Kidney glomerular epithelial cell (primary cell): ENCODE data around the gene CHURC1.
"Not testable (repeated sequence)": the region's sequence is repeated elsewhere in the genome, so short reads cannot be mapped to it uniquely, and the experiment has no call there.

Experiments
- DNase-seq: peaks from one replicate; lab custom pipeline; 2025; lab: John Stamatoyannopoulos, UW

Gene CHURC1

DNA sequence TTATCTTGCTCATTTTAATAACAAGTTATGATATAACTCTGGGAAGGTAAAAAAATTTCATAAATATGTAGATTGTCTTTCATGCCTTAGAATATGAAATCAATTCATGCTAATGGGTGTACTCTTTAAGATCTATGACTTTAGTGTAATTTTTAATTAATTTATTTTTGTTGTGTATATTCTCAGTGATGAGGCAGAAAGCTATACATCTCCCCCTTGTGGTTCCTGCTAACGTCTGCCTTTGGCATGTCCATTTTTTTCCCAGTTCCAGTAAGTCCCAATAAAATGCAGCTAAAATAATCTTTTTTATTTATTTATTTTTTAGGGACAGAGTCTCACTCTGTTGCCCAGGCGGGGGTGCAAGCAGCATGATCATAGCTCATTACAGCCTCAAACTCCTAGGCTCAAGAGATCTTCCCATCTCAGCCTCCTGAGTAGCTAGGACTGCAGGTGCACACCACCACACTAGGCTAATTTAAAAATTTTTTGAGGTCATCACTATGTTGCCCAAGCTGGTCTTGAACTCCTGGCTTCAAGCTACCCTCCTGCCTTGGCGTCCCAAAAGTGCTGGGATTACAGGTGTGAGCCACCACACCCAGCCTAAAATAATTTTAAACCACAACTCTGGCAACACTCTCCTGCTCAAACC, 3.3 kb upstream of the CHURC1 start:
- DNase-seq = peak; percentile 47

DNA sequence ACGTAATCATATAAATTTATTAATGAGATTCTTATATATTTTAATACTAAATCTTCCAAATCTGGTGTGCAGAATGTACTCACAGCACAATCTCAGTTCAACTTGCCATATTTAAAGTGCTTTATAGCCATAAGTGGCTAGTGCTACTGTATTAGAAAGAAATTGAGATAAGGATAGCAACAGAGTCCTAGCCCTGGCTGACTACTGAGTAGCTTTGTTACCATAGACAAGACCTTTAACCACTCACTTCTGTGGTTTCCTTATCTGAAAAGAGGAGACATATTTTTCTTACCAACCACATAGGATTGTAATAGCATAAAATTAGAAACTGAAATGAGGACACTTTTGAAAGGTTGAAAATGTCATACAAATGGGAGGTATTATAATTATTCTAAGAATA, 2.0 kb upstream of the CHURC1 start:
- no peak for DNase-seq

DNA sequence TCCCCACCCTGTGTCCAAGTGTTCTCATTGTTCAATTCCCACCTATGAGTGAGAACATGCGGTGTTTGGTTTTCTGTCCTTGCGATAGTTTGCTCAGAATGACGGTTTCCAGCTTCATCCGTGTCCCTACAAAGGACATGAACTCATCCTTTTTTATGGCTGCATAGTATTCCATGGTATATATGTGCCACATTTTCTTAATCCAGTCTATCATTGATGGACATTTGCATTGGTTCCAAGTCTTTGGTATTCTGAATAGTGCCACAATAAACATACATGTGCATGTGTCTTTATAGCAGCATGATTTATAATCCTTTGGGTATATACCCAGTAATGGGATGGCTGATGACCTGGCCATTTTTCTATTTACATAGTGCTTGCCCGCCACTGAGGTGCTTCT, 778 bp upstream of the CHURC1 start:
- DNase-seq = not testable (repeated sequence)

DNA sequence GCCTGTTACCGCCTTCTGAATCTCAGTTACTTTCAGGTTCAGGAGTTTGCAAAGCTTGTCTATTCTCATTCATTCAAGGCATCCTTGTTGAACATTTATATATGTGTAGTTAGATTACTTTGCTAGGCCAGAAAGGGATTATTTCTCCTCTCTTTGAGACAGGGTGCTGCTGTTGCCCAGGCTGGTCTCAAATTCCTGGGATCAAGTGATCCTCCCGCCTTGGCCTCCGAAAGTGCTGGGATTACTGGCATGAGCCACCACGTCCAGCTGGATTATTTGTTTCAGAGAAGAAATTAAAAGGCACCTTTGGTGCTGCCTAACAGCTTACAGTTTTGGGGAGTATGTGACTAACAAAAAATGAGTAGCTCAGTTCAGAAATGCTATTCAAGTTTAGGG, 772 bp downstream of the CHURC1 start:
- no peak for DNase-seq

DNA sequence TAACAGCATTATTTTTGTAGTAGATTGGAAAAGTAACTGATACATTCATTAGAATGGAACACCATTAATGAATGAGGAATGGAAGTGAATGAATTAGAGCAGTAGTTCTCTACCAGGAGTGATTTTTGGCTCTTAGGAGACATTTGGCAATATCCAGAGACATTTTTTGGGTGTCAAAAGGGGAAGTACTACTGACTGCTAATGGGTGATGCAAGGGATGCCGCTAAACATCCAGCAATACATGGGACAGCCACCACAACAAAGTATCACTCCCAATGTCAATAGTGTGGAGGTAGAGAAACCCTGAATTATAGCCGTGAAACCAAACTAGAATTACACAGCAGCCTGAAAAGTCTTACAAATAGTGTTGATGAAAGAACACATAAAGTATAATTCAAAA, 1.5 kb downstream of the CHURC1 start:
- no peak for DNase-seq

DNA sequence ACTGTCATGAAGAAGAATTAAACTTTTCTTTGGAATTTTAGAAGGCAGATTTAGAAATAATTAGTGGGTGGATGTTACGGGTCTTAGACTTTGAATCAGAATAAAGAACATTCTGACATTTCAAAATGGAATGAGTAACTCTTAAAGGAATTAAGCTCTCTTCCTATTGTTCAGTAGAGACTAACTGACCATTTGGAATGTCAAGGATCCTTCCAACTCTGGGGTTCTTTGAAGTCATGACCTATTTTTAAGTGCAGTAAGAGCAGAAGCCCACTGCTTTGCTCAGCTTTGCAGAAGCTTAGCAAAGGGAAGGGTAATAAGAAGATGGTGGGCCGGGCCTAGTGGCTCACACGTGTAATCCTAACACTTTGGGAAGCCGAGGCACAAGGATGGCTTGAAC, 4.0 kb downstream of the CHURC1 start:
- no peak for DNase-seq

DNA sequence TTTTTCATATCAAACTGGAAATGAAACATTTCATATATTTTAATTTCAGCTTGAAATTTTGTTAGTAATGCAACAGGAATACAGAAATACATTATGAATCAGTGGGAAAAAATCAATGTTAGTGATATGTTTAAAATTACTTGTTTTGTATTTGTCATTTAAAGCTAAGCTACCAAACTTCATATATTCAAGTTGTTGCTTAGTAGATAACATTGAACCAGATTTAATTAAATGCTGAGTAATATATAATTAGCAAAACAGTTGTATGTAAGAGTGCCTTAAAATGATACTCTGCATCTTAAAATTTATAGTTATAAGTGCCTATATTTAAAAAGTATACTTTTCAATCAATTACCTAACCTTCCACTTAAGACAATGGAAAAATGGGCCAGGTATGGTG, 5.0 kb downstream of the CHURC1 start:
- DNase-seq = no peak

DNA sequence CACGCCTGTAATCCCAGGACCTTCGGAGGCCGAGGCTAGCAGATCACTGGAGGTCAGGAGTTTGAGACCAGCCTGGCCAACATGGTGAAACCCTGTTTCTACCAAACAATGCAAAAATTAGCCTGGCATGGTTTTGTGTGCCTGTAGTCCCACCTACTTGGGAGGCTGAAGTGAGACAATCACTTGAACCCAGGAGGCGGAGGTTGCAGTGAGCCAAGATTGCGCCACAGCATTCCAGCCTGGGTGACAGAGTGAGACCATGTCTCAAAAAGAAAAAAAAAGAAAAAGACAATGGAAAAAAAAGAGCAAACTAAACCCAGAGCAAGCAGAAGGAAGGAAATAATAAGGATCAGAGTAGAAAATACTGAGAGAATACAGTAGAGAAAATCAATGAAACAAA, 5.4 kb downstream of the CHURC1 start:
- no peak for DNase-seq

DNA sequence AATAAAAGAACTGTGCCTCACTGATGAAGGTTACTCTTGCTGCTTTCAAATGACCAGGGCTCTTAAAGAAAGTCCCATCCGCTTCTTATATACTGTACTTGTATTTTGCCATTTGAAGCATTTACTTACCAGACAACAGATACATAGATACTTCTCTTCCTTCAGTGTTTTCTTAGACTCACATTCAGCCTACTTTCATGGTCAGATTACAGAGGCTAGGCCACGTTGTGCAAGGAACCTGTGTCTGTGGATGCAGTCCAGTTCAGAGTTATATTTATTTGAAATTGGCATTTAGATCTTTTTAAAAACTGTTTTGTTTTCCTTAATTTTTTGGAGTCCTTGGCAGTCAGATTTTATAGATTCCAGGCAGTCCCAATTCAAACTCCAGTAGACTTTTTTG, 6.2 kb downstream of the CHURC1 start:
- no peak for DNase-seq

DNA sequence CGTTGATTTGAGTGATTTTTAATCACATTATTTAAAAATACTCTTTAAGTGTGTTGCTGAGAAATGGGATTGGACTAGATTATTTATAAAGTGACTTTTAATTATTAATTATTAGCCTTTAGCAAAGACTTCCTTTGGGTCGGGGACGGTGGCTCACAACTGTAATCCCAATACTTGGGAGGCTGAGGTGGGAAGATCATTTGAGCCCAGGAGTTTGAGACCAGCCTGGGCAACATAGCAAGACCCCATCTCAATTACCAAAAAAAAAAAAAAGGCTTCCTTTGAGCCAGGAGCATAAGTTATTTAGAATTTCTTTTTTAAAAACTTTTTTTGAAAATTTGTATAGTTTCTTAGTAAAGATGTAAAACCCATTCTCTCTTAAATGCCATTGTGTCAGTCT, 8.8 kb downstream of the CHURC1 start:
- DNase-seq = no peak

DNA sequence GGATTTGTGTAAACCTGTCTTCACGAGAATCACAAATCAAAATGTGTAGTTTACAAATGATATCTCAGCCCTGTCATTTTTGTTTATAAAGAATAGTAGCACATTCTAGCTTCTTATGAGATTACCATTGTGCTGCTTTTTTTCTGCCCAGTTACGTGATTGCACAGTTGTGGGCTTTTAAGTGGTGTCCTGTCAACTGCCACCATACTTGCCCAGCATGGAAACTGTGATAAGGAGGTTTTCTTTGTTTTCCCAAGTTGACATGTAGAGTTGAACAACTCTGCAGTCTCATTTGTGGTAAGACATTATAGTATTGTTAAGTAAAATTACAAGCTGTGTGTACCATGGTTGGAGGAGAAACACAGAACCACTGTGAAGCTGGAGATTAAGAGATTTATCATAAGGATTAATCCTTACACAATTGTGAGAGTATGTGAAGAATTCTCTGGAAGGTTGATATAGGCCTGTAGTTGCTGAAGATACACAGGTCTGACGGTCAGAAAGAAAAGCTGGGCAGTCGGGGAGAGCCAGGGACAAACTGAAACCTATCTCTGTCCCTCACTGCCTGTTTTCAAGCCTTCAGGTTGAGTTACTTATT, 12.2 kb downstream of the CHURC1 start:
- no peak for DNase-seq

DNA sequence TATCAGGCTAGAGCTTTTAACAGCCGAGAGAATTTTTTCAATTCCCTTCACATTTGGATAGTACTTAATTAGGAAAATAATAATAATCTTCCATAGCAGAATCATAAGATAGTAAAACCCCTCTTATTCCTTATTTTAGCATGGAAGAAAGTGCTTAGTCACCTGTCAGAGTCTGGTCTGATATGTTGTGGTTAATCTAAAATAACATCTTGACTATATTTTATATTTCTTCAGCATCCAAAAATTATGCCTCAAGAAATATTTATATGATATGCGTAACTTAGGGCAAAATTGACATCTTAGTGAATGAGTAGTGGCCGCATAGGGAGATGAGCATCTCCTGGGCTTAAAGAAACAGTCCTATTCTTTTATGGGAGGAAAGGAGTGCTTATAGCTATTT, 12.8 kb downstream of the CHURC1 start:
- DNase-seq = no peak

DNA sequence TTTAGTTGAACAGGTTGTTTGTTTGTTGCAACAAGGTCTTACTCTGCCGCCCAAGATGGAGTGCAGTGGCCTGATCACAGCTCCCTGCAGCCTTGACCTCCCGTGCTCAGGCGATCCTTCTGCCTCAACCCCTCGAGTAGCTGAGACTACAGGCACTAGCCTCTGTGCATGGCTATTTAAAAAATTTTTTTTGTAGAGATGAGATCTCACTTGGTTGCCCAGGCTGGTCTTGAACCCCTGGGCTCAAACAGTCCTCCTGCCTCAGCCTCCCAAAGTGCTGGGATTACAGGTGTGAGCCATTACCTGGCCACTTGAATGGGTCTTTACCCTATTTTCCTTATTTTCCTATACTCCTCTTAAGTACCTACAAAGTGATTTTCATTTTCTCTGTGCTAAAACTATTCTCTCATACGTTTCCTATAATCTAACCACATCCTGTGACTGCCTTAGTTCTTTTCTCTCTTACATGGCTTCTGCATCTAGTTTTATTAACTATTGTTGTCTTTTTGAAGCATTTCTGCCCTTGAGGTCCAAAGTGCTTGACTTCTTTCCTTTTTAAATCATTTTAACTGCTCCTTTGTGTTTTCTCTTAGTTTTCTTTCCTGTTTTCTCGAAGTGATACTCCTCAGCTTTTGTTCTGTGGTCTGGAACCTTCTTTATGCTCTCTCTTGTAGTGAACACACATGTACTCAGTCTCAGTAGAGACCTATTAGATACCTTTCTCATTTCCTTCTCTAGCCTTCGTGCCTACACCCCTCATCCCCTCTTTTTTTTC, 14.2 kb downstream of the CHURC1 start:
- DNase-seq = no peak

DNA sequence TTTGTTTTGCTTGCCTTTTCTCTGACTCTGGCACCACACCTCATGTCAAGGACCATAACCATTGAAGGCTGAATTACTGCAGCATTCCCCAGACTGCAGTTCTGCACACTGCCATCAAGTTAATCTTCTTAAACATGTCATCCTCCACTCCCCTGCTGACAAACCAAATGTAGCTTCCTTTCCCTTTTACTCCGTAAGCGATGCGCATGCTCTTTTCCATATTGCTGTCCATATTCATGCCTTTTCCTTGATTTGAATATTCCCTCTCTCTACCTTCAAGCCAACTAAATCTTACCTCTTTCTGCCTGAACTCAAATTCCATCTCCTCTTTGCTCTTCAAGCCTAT, 14.7 kb downstream of the CHURC1 start:
- DNase-seq = no peak

DNA sequence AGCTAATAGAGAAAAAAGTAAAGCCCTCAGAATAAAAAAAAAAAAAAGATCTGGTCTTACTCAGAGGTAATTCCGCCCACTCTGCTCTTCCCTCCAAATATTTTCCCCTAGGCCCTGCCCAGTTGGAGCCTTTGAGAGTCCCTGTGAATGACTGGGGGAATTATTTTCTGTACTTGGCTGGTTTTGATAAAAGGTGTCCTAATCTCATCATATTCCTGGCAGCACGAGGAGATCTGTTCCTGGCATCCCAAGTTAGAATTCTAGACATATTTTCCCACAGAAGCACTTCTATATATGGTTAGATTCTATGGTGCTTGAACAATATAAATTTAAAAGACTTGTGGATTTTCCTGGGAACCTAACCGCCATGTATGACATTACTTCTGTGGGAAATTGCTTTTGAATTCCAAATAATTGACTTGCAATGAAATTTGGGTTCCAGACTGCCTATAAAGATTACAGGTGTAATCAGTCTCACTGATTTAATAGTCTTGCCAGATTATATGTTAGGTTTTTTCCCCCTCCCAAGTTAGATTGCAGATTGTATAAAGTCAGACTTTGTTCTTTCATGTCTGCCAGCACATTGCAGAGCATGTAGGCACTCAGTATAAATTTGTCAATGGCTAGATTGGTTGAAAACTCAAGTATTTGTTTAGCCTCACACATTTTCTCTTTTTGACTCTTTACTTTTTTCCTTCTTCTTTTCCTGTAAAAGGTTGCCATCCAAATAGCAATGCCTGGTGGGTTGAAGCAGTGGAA, 16.0 kb downstream of the CHURC1 start:
- DNase-seq = no peak

DNA sequence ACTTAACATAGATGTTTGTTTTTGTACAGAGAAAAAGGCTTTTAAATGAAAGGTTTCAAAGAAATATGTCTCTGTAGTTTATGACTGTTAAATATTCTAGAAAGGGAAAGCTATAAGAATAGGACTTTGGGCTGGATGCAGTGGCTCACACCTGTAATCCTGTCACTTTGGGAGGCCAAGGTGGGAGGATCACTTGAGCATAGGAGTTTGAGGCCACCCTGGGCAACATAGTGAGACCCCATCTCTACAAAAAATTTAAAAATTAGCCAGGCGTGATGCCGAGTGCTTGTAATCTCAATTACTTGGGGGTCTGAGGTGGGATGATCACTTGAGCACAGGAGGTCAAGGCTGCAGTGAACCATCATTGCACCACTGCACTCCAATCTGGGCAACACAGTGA, 16.9 kb downstream of the CHURC1 start:
- no peak for DNase-seq

DNA sequence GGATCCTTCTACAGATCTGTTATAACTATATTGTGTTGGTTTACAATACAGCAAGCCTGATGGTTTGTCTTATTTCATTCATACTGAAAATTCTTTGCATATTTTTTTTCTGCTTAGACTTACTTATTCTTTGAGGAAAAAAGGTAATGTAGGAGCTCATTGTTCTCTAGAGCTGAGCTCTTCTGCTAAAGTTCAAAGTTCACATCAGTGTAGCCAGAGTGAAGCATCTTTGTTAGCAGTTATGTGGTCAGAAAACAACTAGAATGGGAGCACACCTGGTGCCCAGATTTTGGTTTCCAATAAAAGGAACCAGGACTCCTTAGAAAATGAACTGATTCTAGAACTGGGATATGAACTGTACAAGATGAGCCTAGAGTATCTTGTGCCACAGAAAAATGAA, 18.0 kb downstream of the CHURC1 start:
- no peak for DNase-seq

DNA sequence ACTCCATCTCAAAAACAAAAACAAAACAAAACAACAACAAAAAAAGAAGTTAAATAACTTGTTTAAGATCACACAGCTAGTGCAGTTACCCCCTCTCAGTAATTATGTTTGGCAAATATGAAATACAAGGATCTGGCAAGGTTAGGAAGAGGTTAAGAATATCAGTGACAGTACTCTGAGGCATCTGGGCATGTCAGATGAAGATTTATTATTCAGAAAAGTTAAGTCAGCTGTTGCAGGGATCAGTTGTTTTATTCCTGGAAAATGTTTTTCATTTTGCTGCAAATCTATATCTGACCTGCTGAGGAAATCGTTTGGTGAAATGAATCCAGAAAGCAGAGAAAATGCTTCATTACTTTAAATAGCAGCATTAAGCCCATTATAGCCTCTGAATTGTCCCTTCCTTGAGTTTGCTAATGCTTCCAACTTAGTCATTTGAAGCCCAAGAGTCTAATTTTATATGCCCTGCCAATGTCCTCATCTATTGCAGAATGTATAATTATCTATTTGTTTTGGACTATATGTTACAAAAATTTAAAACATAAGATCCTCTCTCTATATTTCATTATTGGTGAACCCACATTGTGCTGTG, 20.2 kb downstream of the CHURC1 start:
- DNase-seq = no peak

DNA sequence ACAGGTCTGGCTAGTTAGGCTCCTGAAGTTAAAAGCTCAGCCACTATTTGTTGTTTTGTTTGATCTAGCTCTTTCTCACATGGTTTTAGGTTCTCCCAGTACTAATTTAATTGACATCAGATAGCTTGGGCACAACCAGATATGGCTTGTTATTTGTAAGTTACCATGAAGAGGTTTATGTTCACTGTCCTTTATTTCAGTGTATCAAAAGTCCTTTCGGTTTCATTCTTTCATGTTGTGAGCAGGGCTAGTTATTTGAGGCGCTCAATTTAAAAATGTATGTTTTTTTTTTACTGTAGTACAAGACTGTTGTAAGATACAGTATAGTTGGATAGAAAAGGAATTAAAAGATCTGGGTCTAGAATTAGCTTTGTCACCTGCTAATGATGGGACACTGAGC, 21.3 kb downstream of the CHURC1 start:
- no peak for DNase-seq

DNA sequence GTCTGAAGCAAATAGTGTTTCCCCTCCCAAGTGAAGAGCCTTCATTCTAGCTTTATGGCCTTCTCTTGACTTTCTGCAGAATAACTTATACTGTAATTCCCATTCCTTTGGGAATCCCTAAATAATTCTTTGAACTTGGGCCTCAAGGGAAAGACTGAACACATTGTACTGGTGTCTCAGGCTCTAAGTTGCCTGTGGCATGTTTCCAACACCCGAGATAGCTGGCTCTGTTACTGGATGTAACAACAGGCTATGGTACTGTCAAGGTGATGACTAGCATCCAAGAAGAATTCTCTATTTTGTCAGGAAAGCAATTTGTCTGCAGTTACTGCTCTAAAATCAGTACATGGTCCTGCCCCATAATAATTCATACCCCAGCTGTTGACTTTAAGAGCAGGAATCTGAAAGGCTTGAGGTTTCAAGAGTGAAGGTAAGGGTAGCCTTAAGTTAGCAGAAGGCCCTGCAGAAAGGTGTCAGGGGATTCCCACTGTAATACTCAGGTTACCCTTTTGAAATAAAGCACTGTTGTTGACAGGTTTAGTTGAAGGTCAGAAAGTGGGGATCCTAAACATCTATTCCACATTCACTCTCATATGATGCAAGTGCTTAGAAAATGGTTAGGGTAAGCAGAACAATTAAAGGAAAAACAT, 23.0 kb downstream of the CHURC1 start:
- DNase-seq = no peak

DNA sequence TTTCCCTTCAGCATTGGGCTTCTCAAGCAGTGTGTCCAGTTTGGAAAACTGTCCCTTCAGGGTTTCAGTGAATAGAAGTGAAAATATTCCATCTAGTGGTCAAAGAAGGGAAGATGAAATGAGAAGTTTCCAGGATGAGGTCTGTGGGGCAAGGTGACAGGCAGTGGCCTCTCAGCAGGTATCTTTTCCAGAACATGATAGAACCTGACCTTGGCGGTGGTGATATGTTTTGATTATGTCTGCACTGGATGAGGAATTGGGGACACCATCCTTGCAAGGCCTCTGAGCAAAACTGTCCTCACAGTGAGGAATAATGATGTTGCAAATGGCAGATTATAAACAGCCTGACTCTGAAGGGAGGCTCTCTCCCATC, 23.6 kb downstream of the CHURC1 start:
- DNase-seq = peak; percentile 14
